GM12864 (cell line): ENCODE results near the gene MACROD2.

Experiments
- DNase-seq: peaks from one replicate; pipeline ENCODE4 v3.0.0-alpha.2; 2011; ENCODE audit warnings: low read depth
- H3K4me3 ChIP-seq: 2 replicates; pipeline ENCODE4 v1.5.1; 2011; ENCODE audit warnings: mild to moderate bottlenecking, low read depth, low read length, control low read depth
- TF ChIP-seq, protein P1 (sequence below): IDR thresholded peaks from 2 replicates; pipeline ENCODE4 v1.5.1; 2011; ENCODE audit warnings: low read depth, mild to moderate bottlenecking, moderate library complexity, low read length, control low read depth, inconsistent platforms; ENCODE audit errors: missing control alignments

MACROD2 gene

DNA sequence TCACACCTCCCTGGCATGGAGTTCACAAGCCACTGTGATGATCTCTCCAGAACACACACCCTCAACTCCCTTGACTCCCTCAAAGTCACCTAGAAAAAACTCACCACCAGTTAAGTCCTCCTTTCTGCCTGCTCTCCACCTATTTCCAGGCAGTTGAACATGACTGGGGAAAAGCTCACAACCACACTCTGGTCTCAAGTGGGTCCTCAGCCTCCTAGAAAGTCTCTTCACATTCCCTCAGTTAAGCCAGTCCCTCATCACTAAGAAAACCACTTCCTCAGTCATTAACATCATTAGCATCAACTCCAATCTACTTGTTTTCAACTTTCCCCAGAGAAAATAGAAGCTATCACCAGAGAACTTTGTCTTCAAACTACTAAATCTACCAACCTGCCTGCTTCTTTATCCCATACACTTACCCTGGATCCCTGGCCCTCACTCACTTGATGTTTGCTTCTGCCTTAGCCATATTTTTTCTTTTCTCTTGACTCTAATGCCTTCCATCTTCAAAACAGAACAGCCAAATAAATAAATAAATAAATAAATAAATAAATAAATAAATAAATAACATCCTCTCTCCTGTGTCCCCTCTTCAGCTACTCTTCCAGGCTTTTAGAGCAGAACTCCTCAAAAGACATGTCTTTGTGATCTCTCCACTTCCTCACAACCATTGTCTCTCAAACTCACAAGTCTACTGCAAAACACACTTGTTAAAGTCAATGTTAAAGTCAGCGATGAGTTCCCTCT lies 1084.5 kb downstream of the MACROD2 start:
- TF ChIP-seq, protein P1, sequence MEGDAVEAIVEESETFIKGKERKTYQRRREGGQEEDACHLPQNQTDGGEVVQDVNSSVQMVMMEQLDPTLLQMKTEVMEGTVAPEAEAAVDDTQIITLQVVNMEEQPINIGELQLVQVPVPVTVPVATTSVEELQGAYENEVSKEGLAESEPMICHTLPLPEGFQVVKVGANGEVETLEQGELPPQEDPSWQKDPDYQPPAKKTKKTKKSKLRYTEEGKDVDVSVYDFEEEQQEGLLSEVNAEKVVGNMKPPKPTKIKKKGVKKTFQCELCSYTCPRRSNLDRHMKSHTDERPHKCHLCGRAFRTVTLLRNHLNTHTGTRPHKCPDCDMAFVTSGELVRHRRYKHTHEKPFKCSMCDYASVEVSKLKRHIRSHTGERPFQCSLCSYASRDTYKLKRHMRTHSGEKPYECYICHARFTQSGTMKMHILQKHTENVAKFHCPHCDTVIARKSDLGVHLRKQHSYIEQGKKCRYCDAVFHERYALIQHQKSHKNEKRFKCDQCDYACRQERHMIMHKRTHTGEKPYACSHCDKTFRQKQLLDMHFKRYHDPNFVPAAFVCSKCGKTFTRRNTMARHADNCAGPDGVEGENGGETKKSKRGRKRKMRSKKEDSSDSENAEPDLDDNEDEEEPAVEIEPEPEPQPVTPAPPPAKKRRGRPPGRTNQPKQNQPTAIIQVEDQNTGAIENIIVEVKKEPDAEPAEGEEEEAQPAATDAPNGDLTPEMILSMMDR, result no peak
- no peak overlapping the region for H3K4me3 ChIP-seq
- DNase-seq, result no peak

DNA sequence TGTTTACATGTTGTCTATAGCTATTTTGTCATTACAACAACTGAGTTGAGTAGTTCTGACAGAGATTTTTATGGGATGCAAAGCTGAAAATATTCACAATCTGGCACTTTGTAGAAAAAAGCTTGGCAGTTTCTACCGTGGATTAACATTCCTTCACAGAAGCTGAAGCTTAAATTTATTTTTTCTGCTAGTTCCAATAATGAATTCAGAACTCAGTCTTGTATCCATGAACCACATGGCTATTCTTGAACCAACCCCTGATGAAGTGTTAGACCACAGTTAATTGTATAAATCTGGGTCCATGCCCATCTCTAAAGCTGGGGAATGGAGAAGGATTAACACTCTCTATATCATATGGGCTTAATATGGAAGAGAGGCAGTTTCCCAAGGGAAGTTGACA lies 1085.9 kb downstream of the MACROD2 start:
- TF ChIP-seq, protein P1, result no peak
- no peak overlapping the region for H3K4me3 ChIP-seq
- no peak for DNase-seq

DNA sequence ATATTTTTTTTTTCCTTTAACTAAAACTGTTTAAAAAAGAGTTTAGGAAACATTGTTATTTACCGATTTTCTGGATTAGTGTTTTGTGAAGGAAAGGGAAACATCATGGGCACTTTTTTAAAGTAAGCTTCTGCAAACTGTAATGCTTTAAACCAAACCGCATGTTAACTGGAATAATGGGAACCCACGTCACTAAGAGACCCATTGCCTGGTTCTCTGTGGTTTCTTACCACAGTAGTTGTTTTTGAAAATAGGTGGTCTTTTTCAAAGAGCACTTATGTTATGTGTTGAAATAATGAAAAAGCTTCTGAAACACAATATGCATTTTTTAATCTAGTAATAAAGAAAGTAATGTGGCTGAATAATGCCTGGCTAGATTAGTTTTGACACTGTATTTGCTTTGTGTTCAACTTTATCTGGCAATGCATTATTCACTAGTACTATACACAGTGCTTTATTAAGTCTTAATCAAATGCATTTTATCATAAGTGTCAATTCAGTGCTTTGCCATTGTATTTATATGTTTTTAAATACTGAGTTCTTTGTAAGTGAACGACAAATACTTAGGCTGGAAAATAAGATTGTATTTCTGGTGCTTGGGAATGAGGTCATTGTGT lies 1096.2 kb downstream of the MACROD2 start:
- TF ChIP-seq, protein P1, result no peak
- no peak for DNase-seq
- H3K4me3 ChIP-seq, result no peak overlapping the region

DNA sequence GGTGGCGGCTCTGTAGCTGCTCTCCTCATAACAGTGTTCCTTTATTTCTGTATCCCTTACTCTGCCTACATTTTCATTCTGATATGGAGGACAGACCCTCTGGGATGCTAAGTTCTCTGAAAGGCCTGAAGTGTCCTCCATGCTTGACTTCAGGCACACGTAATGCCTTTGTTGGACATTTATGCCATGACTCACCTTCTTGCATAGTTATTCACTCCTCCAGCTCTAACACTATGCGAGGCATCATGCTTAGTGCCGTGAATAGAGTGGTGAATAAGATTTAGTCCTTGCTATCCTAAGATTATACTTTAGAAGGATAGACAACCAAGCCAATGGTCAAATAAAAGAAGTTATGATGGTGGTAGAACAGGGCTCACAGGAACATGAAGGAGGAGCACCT lies 1103.0 kb downstream of the MACROD2 start:
- TF ChIP-seq, protein P1, result no peak

DNA sequence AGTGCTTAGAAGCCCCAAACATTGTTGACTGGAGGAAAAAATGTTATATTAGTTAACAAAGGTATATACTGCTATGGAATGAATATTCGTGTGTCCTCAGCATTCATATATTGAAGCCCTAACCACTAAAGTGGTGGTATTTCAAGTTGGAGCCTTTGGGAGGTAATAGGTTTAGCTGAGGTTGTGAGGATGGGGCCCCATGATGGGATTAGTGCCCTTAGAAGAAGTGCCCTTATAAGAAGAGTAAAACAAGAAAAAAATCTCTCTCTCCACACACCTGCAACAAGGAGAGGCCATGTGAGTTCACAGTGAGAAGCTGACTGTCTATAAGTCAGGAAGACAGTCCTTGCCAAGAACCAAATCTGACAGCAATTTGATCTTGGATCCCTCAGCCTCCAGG lies 1103.8 kb downstream of the MACROD2 start:
- H3K4me3 ChIP-seq, result no peak overlapping the region
- TF ChIP-seq, protein P1, result no peak
- no peak for DNase-seq

More for the DNA sequence above, 1103.0 kb downstream of the MACROD2 start:
- DNase-seq, result no peak
- H3K4me3 ChIP-seq, result no peak overlapping the region

DNA sequence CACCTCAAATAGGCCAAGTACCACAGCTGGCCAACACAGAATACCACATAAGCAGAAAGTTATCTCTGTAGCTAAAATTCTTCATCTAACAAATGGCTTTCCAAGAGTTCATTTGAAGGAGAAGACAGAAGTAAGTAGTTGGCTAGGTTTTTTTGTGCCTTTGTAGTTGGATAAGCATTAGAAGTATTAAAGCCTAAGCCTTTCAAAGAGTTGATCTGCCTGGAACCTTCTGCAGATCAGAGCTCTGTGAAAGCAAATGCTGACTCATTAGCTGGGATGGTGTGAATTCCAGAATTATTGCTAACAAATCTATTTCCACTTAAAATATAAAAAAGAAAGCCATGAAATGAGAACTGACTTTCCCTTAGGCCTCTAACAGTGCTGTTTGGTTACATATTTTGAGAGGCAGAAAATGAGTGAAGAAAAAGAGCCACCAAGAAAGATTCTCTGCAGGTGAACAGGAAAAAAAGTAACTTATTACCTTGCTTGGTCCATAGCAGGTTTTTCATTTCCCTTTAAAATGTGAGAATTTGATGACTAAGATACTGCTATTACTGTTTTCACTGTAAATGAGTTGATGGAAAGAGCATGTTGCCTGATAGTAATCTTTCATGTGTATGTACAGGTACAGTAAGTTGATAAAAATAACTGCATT lies 1105.3 kb downstream of the MACROD2 start:
- H3K4me3 ChIP-seq, result no peak overlapping the region
- no peak for DNase-seq
- TF ChIP-seq, protein P1, result no peak

DNA sequence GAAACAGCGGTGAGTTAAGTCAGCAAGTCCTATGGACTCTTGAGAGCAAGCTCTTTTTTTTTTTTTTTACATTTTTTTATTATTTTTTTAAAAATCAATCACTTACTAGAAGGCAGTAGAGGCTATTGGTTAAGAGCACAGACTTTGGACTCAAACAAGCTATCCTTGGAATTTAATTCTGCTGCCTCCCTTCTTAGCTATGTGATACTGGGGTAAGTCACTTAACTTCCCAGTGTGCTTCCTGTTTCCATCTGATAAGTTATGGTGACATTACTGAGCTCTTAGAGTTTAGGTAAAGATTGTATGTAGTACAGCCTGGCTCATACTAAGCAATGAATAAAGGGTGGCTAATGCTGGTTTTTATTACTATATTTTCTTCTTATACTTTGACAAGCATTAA lies 1112.6 kb downstream of the MACROD2 start:
- DNase-seq, result no peak
- no peak overlapping the region for H3K4me3 ChIP-seq
- TF ChIP-seq, protein P1, result no peak
